ENCODE measurements around the gene TEPSIN. TPM values are rescaled to one million over a fixed set of nuclear protein-coding genes. Genes with fewer than 3 reads are reported as not detected.

Gene TEPSIN
- 10 to 100 TPM; 19.5 to 31.6 (median 23.5) TPM for total RNA-seq

- intact Hi-C loops (cut with DNase I): no loop called here
- WGBS: under 1% methylated on average over 23 of the region's 100 CpGs
- DNase-seq (ENCODE audit: extremely low spot score): peak; percentile 99
- Histone ChIP-seq H3K36me3 (peaks cover 0 to 42% (median 23%) of the 10 kb centered on the region in 4 donors), H3K9me3 (no peaks in the 10 kb centered on the region), H3K27ac (replicated peaks in 1 of 4) (peak within 1 kb of the TSS; percentile 79 to 94 (median 84)), H3K27me3 (no peaks in the 10 kb centered on the region), H3K4me1 (peaks cover 18 to 64% (median 53%) of the 10 kb centered on the region in 4 donors), H3K4me3 (peak within 1 kb of the TSS; percentile 75 to 99 (median 91))
- peak; percentile 83 to 93 for TF ChIP-seq POLR2AphosphoS5 (IDR thresholded peaks at IDR 0.05)
- TF ChIP-seq EP300 (IDR thresholded peaks at IDR 0.05): no peak
- TF ChIP-seq CTCF (IDR thresholded peaks at IDR 0.05): peak in 1 of 3 experiments; percentile 30
- peak; percentile 14 for TF ChIP-seq POLR2A (IDR thresholded peaks at IDR 0.05; ENCODE audit: low read depth)
These were observed at the start of gene TEPSIN, which contains the start of gene NDUFAF8 for GRCh38 chr17:81238815-81239713. Gene TEPSIN (minus strand): TSS chr17:81239055. CDS start chr17:81239033, 22 bp downstream. Gene NDUFAF8 (plus strand): TSS chr17:81239318. CDS start chr17:81239364, 46 bp downstream.

GRCh38 chr17:81287741-81288430 lies 49.0 kb upstream of the TEPSIN start:
- 72% methylated on average over 14 of the region's 16 CpGs for WGBS

GRCh38 chr17:81287152-81287551 lies 48.3 kb upstream of the TEPSIN start:
- peaks cover 15 to 63% (median 47%) of the 10 kb centered on the region in 4 donors for H3K36me3 ChIP-seq
- no peak for TF ChIP-seq CTCF (IDR thresholded peaks at IDR 0.05)
- TF ChIP-seq POLR2A (IDR thresholded peaks at IDR 0.05; ENCODE audit: low read depth): no peak
- H3K4me1 ChIP-seq: peaks cover 33 to 42% (median 39%) of the 10 kb centered on the region in 4 donors
- no peak for DNase-seq (ENCODE audit: extremely low spot score)
- no peaks in the 10 kb centered on the region for H3K9me3 ChIP-seq
- H3K27me3 ChIP-seq: no peaks in the 10 kb centered on the region
- 93% methylated on average over 12 of the region's 21 CpGs for WGBS
- H3K4me3 ChIP-seq: no peak overlapping the region
- H3K27ac ChIP-seq (replicated peaks in 1 of 4): peak overlapping the region in 1 of 4 donors; percentile 60
- intact Hi-C loops (cut with DNase I): no loop called here

More at GRCh38 chr17:81287741-81288430, 49.0 kb upstream of the TEPSIN start:
- H3K27ac ChIP-seq (replicated peaks in 1 of 4): no peak overlapping the region
- no peaks in the 10 kb centered on the region for H3K27me3 ChIP-seq
- no peak overlapping the region for H3K4me3 ChIP-seq
- H3K36me3 ChIP-seq: peaks cover 15 to 55% (median 40%) of the 10 kb centered on the region in 4 donors
- no peaks in the 10 kb centered on the region for H3K9me3 ChIP-seq
- intact Hi-C loops (cut with DNase I): no loop called here
- TF ChIP-seq EP300 (IDR thresholded peaks at IDR 0.05) (no peak), POLR2A (IDR thresholded peaks at IDR 0.05; ENCODE audit: low read depth) (no peak), POLR2AphosphoS5 (IDR thresholded peaks at IDR 0.05) (no peak), CTCF (IDR thresholded peaks at IDR 0.05) (no peak)
- no peak for DNase-seq (ENCODE audit: extremely low spot score)
- H3K4me1 ChIP-seq: peaks cover 40 to 50% (median 46%) of the 10 kb centered on the region in 4 donors

GRCh38 chr17:81286491-81287145 lies 47.8 kb upstream of the TEPSIN start:
- Histone ChIP-seq H3K9me3 (no peaks in the 10 kb centered on the region), H3K27ac (replicated peaks in 1 of 4) (peak overlapping the region; percentile 60 to 81 (median 75)), H3K36me3 (peaks cover 19 to 68% (median 52%) of the 10 kb centered on the region in 4 donors), H3K4me1 (peaks cover 27 to 37% (median 34%) of the 10 kb centered on the region in 4 donors), H3K4me3 (no peak overlapping the region), H3K27me3 (no peaks in the 10 kb centered on the region)
- no peak for DNase-seq (ENCODE audit: extremely low spot score)
- TF ChIP-seq POLR2A (IDR thresholded peaks at IDR 0.05; ENCODE audit: low read depth) (no peak), EP300 (IDR thresholded peaks at IDR 0.05) (no peak), CTCF (IDR thresholded peaks at IDR 0.05) (no peak), POLR2AphosphoS5 (IDR thresholded peaks at IDR 0.05) (no peak)
- 92% methylated on average over 21 of the region's 23 CpGs for WGBS
- intact Hi-C loops (cut with DNase I): no loop called here

All from esophagus muscularis mucosa (tissue), 4 donors.